Endothelial cell of umbilical vein (primary cell): ENCODE results near the gene DUSP16. TPM values are rescaled to one million over a fixed set of nuclear protein-coding genes. Genes with fewer than 3 reads are reported as not detected.

Experiments used
- BruUV-seq: library from RNA; stranded (reverse); fragments of 400-500 nt; replicated peaks from 2 replicates; lab custom pipeline; 2021; lab: Mats Ljungman, UMichigan
- CTCF ChIA-PET: fragments of 300-600, 350-600 bp; sonication (Branson Sonifier 250); formaldehyde crosslinking; loops from one replicate; lab custom pipeline; 2021; ENCODE audit warnings: antibody characterized with exemption, inconsistent platforms; lab: Charles Lee
- POLR2A ChIA-PET: fragments of 300-600, 350-600 bp; sonication (Branson Sonifier 250); formaldehyde crosslinking; loops from one replicate; lab custom pipeline; 2021; ENCODE audit warnings: antibody characterized with exemption, inconsistent platforms; lab: Charles Lee
- DNase-seq: peaks from one replicate; pipeline ENCODE4 v3.0.0-alpha.2; 2011; ENCODE audit warnings: low read depth, low spot score
- FAIRE-seq: peaks from 2 replicates; lab custom pipeline; 2011; peaks lifted over from hg19 to GRCh38; lab: Jason Lieb, UNC
- H2AFZ ChIP-seq: 2 replicates; pipeline ENCODE4 v1.6.0; 2012; ENCODE audit warnings: low read depth, low read length, control low read depth, inconsistent platforms
- H3K27ac ChIP-seq: 2 replicates; pipeline ENCODE4 v1.5.1; 2011; ENCODE audit warnings: low read depth, mild to moderate bottlenecking, control low read depth, low read length, moderate library complexity; ENCODE audit not compliant: insufficient read depth
- H3K27me3 ChIP-seq, 2 experiments: 2 replicates each; pipeline versions ENCODE4 v1.6.0 to v1.6.1; 2011; ENCODE audit warnings: low read length in 2 of 2, mixed read lengths in 1 of 2; ENCODE audit not compliant: control insufficient read depth in 2 of 2, insufficient read depth in 2 of 2
- H3K36me3 ChIP-seq, 2 experiments: 2 replicates in 1 of 2; 3 replicates in 1 of 2; pipeline ENCODE4 v1.5.1; 2011; ENCODE audit warnings: low read length in 2 of 2, mild to moderate bottlenecking in 1 of 2, moderate library complexity in 1 of 2; ENCODE audit not compliant: control insufficient read depth in 2 of 2, insufficient read depth in 2 of 2; ENCODE audit errors: extremely low read depth in 1 of 2
- H3K4me1 ChIP-seq: 3 replicates; pipeline ENCODE4 v1.5.1; 2011; ENCODE audit warnings: mild to moderate bottlenecking, low read length; ENCODE audit not compliant: control insufficient read depth, insufficient read depth; ENCODE audit errors: extremely low read depth
- H3K4me2 ChIP-seq: 2 replicates; pipeline ENCODE4 v1.6.1; 2011; ENCODE audit warnings: low read length, control low read depth, mixed read lengths; ENCODE audit not compliant: insufficient read depth
- H3K4me3 ChIP-seq, 3 experiments: fragments of 200-600 bp in 1 of 3; sonication (generic), shearing (Covaris generic) in 1 of 3; replicated peaks in 1 of 3; 2 replicates each; pipeline ENCODE4 v1.5.1; 2011 to 2016; ENCODE audit warnings: control low read depth in 3 of 3, low read length in 3 of 3, mild to moderate bottlenecking in 2 of 3, inconsistent platforms in 1 of 3, low read depth in 1 of 3, moderate library complexity in 1 of 3; ENCODE audit not compliant: insufficient read depth in 1 of 3
- H3K79me2 ChIP-seq: 2 replicates; pipeline ENCODE4 v1.6.0; 2012; ENCODE audit warnings: low read length, inconsistent platforms; ENCODE audit not compliant: control insufficient read depth, insufficient read depth
- H3K9ac ChIP-seq: replicated peaks from 2 replicates; pipeline ENCODE3; 2011; ENCODE audit warnings: low read length, control low read depth; ENCODE audit not compliant: insufficient read depth; ENCODE audit errors: extremely low read depth
- H3K9me1 ChIP-seq: replicated peaks from 3 replicates; pipeline ENCODE4 v1.6.0; 2011; ENCODE audit warnings: mild to moderate bottlenecking, low read length; ENCODE audit not compliant: control insufficient read depth, insufficient read depth; ENCODE audit errors: extremely low read depth
- H3K9me3 ChIP-seq: replicated peaks from 2 replicates; pipeline ENCODE4 v1.5.1; 2012; ENCODE audit warnings: low read length, inconsistent platforms; ENCODE audit not compliant: control insufficient read depth, insufficient read depth
- H4K20me1 ChIP-seq: replicated peaks from 2 replicates; pipeline ENCODE3; 2011; ENCODE audit warnings: mild to moderate bottlenecking, low read length; ENCODE audit not compliant: control insufficient read depth, insufficient read depth; ENCODE audit errors: extremely low read depth
- CTCF ChIP-seq, 2 donors: IDR thresholded peaks; 1 replicate in 1 of 2; 2 replicates in 1 of 2; pipeline ENCODE4 v1.5.1; 2011; ENCODE audit warnings: low read length in 2 of 2, mild to moderate bottlenecking in 2 of 2, moderate library complexity in 2 of 2, control low read depth in 1 of 2, inconsistent platforms in 1 of 2, low read depth in 1 of 2; ENCODE audit not compliant: insufficient read depth in 1 of 2; ENCODE audit errors: extremely low read depth in 1 of 2
- EZH2 ChIP-seq: IDR thresholded peaks from 2 replicates; pipeline ENCODE4 v1.6.1; 2012; ENCODE audit warnings: borderline replicate concordance, low read depth, mild to moderate bottlenecking, moderate library complexity, low read length, inconsistent platforms; ENCODE audit not compliant: severe bottlenecking
- FOS ChIP-seq: IDR thresholded peaks from 2 replicates; pipeline ENCODE4 v1.6.1; 2011; ENCODE audit warnings: mild to moderate bottlenecking, low read length, moderate library complexity, borderline replicate concordance; ENCODE audit not compliant: insufficient read depth
- GATA2 ChIP-seq: IDR thresholded peaks from 2 replicates; pipeline ENCODE4 v1.7.0; 2011; ENCODE audit warnings: low read depth, mild to moderate bottlenecking, moderate library complexity, mixed read lengths, low read length; ENCODE audit not compliant: insufficient read length, insufficient read depth
- JUN ChIP-seq: IDR thresholded peaks from 2 replicates; pipeline ENCODE4 v1.6.1; 2011; ENCODE audit warnings: borderline replicate concordance, low read depth; ENCODE audit not compliant: insufficient read length, insufficient read depth
- MYC ChIP-seq: IDR thresholded peaks from one replicate; pipeline ENCODE4 v1.6.1; 2011; ENCODE audit warnings: mild to moderate bottlenecking, low read depth, low read length
- POLR2A ChIP-seq: IDR thresholded peaks from 2 replicates; pipeline ENCODE4 v1.6.1; 2012; ENCODE audit warnings: low read depth, mild to moderate bottlenecking, control low read depth, low read length
- POLR2AphosphoS5 ChIP-seq: IDR thresholded peaks from 2 replicates; pipeline ENCODE4 v1.6.1; 2012; ENCODE audit warnings: low read depth, mild to moderate bottlenecking, control low read depth, low read length, moderate library complexity; ENCODE audit not compliant: insufficient read depth
- dilution Hi-C: fragments of 300-500 bp; cut with MboI; formaldehyde crosslinking; loops from one replicate; pipeline ENCODE4 v1.15.0; 2019; ENCODE audit warnings: low sequenced_read_pairs; ENCODE audit not compliant: extremely low pct_ligation_motif_present
- intact Hi-C: fragments of 100-400 bp; cut with micrococcal nuclease; formaldehyde crosslinking; loops from one replicate; pipeline ENCODE4 v1.10.0; 2022
- polyA plus RNA-seq, 4 experiments: library from polyadenylated mRNA; depleted of rRNA in 3 of 4; stranded (reverse) in 3 of 4; unstranded in 1 of 4; fragments of >200 nt; gene quantifications; 2 replicates each; pipeline versions ENCODE4 v1.2.1 to v1.2.3, GENCODE V29; 2011 to 2012; ENCODE audit warnings: missing spikeins in 1 of 4
- total RNA-seq: library from RNA; stranded (reverse); gene quantifications from 2 replicates; pipeline ENCODE4 v1.2.3, GENCODE V29; 2021
- TF ChIP-seq, protein P1 (sequence below): IDR thresholded peaks from 2 replicates; pipeline ENCODE4 v1.6.1; 2011; ENCODE audit not compliant: insufficient read depth, insufficient read length

DUSP16 gene
- total and polyA plus RNA-seq, 2 donors (not counting 3 experiments of a cell fraction or from before 2014, with no cell fraction given): 7.4 to 19.5 TPM

DNA sequence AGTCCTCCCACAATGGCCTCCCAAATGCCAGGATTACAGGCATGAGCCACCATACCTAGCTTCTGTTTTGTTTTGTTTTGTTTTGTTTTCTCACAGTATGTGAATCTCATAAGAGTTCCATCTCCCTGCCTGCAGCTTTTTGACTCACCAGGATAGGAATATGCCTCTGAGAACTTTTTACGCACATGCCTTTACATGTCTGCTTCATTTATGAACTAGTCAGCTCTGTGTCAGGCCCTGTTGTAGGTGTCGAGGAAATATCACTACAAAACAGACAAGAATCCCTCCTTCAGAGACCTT, 116.8 kb downstream of the DUSP16 start:
- no peak for FAIRE-seq

More for the DNA sequence above, 116.8 kb downstream of the DUSP16 start:
- Histone ChIP-seq H3K9me1 (no peaks in the 10 kb centered on the region), H3K27me3 (no peaks in the 10 kb centered on the region), H3K4me1 (peaks cover 37% of the 10 kb centered on the region), H4K20me1 (no peaks in the 10 kb centered on the region), H3K36me3 (no peaks in the 10 kb centered on the region), H3K9me3 (no peaks in the 10 kb centered on the region), H3K9ac (no peak overlapping the region), H3K4me2 (no peak overlapping the region), H3K27ac (no peak overlapping the region), H2AFZ (no peak overlapping the region), H3K79me2 (peaks cover 1% of the 10 kb centered on the region), H3K4me3 (no peak overlapping the region)
- no peak for DNase-seq
- POLR2A ChIA-PET: no interaction called here
- dilution Hi-C loops (no loop called here), intact Hi-C loops (no loop called here)
- CTCF ChIA-PET: no interaction called here
- TF ChIP-seq FOS (no peak), JUN (no peak), POLR2AphosphoS5 (no peak), POLR2A (no peak), EZH2 (no peak), MYC (no peak), CTCF (IDR thresholded peaks at IDR 0.05; ENCODE audit: extremely low read depth in 1 of 2, insufficient read depth in 1 of 2, low read depth in 1 of 2, low read length in 2 of 2) (no peak), GATA2 (no peak)
- TF ChIP-seq, protein P1, sequence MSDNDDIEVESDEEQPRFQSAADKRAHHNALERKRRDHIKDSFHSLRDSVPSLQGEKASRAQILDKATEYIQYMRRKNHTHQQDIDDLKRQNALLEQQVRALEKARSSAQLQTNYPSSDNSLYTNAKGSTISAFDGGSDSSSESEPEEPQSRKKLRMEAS: no peak
- BruUV-seq: no TSS peak
